ENCODE results near the gene AFF2. TPM values are rescaled to one million over a fixed set of nuclear protein-coding genes. Genes with fewer than 3 reads are reported as not detected.

Gene AFF2
- total RNA-seq, 3 donors from 2014 or later, result 4.6 to 41.0 (median 5.7) TPM

DNA sequence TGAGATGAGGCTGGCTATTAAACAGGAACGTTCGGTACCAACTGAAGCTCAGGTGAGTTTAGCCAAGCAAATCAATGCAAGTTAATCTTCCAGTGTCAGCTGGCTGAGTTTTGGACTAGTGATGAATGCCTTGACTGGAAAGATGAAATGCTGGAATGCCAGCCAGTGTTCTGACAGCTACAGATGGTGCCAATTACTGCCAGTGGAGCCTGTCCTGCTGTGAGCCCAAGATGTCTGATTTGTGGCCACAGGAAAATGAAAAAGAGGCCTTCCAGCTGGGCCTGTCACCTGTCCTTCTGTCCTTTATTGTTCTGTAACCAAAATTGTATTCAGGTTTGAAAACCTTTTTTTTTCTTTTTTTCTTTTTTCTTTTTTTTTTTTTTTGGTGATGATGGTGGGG is 223.1 kb downstream of the AFF2 start:
- TF ChIP-seq POLR2A (IDR thresholded peaks at IDR 0.05) (no peak), POLR2AphosphoS5 (IDR thresholded peaks at IDR 0.05) (no peak)
- TF ChIP-seq, protein P1, sequence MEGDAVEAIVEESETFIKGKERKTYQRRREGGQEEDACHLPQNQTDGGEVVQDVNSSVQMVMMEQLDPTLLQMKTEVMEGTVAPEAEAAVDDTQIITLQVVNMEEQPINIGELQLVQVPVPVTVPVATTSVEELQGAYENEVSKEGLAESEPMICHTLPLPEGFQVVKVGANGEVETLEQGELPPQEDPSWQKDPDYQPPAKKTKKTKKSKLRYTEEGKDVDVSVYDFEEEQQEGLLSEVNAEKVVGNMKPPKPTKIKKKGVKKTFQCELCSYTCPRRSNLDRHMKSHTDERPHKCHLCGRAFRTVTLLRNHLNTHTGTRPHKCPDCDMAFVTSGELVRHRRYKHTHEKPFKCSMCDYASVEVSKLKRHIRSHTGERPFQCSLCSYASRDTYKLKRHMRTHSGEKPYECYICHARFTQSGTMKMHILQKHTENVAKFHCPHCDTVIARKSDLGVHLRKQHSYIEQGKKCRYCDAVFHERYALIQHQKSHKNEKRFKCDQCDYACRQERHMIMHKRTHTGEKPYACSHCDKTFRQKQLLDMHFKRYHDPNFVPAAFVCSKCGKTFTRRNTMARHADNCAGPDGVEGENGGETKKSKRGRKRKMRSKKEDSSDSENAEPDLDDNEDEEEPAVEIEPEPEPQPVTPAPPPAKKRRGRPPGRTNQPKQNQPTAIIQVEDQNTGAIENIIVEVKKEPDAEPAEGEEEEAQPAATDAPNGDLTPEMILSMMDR (IDR thresholded peaks at IDR 0.05), result no peak

DNA sequence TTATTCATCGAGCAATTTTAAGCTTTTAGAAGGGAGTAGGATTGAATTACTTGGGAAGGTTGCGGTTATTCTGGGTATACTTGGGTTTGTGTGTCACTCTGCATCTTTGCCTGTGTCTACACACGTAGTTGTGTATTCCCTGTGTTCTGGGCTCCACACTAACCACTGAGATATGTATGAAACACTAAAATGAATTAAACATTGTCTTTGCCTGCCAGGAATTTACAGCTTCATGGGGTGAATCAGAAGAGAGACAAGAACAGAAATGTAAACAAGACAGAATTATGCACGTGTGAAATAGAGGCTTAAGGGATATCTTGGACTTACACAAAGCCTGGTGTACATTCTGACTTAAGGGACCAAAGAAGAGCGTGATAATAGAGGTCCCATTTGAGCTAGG is 228.5 kb downstream of the AFF2 start:
- DNase-seq (ENCODE audit: low spot score in 2 of 2), result no peak
- no peak overlapping the region for H3K4me3 ChIP-seq
- H3K27me3 ChIP-seq, result no peaks in the 10 kb centered on the region
- no peak overlapping the region for H3K27ac ChIP-seq
- TF ChIP-seq, protein P1 (IDR thresholded peaks at IDR 0.05), result no peak
- TF ChIP-seq POLR2A (IDR thresholded peaks at IDR 0.05) (no peak), POLR2AphosphoS5 (IDR thresholded peaks at IDR 0.05) (no peak)
- intact Hi-C loops (cut with DNase I; ENCODE audit: low total_unique reads), result no loop called here
- no peaks in the 10 kb centered on the region for H3K36me3 ChIP-seq
- H3K4me1 ChIP-seq, result no peaks in the 10 kb centered on the region
- H3K9me3 ChIP-seq, result no peaks in the 10 kb centered on the region

More for the DNA sequence above, 223.1 kb downstream of the AFF2 start:
- intact Hi-C loops (cut with DNase I; ENCODE audit: low total_unique reads), result no loop called here
- no peak overlapping the region for H3K27ac ChIP-seq
- DNase-seq (ENCODE audit: low spot score in 2 of 2), result no peak
- H3K27me3 ChIP-seq, result no peaks in the 10 kb centered on the region
- H3K4me3 ChIP-seq, result no peak overlapping the region
- H3K36me3 ChIP-seq, result no peaks in the 10 kb centered on the region
- no peaks in the 10 kb centered on the region for H3K9me3 ChIP-seq
- H3K4me1 ChIP-seq, result no peaks in the 10 kb centered on the region

DNA sequence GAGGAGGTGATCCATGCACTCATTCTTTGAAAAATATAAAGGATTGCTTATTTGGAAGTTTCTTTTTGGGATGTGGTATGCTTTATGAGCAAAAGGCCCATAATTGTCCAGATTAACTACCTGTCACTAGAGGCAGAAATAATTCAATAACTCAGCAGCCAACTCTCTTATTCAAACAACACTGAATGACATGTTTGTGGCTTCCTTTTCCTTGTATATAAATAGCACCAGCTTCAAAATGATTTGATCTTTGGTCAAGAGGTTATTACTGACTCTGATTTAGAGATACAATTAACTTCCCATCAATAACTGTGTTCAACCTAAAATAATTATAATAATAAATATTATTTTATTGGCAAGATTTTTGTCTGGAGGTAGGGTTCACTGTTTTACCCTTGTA is 232.3 kb downstream of the AFF2 start:
- no peaks in the 10 kb centered on the region for H3K27me3 ChIP-seq
- no peaks in the 10 kb centered on the region for H3K4me1 ChIP-seq
- TF ChIP-seq, protein P1 (IDR thresholded peaks at IDR 0.05), result no peak
- TF ChIP-seq POLR2A (IDR thresholded peaks at IDR 0.05), result no peak
- H3K4me3 ChIP-seq, result no peak overlapping the region
- no peaks in the 10 kb centered on the region for H3K9me3 ChIP-seq
- no peak overlapping the region for H3K27ac ChIP-seq
- peaks cover 4% of the 10 kb centered on the region for H3K36me3 ChIP-seq
- DNase-seq (ENCODE audit: low spot score in 2 of 2), result no peak
- intact Hi-C loops (cut with DNase I; ENCODE audit: low total_unique reads), result no loop called here

DNA sequence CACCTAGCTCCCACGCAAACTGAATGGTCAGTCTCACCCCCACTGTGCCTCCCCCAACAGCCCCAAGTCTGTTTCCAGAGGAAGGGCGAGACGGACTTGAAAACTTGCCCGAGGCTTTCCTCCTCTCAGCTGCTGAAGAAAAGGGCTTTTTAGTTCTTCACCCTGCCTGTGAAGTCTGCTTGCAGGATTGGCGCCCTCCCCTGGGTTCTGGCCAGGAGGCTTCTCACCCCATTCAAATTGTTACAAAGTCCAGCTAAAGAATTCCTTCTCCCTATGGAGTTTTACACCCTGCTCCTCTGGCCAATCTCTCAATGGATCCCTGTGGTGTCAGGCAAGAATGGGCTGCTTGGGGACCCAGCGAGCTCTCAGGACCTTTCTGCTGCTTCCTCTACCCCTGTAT is 241.0 kb downstream of the AFF2 start:
- H3K36me3 ChIP-seq, result no peaks in the 10 kb centered on the region
- TF ChIP-seq, protein P1 (IDR thresholded peaks at IDR 0.05), result no peak
- TF ChIP-seq POLR2AphosphoS5 (IDR thresholded peaks at IDR 0.05), result no peak
- TF ChIP-seq POLR2A (IDR thresholded peaks at IDR 0.05), result no peak
- H3K27me3 ChIP-seq, result peaks cover 0 to 3% of the 10 kb centered on the region in 2 donors
- H3K9me3 ChIP-seq, result no peaks in the 10 kb centered on the region
- no peak overlapping the region for H3K4me3 ChIP-seq
- intact Hi-C loops (cut with DNase I; ENCODE audit: low total_unique reads), result no loop called here
- H3K4me1 ChIP-seq, result no peaks in the 10 kb centered on the region
- H3K27ac ChIP-seq, result no peak overlapping the region
- no peak for DNase-seq (ENCODE audit: low spot score in 2 of 2)

DNA sequence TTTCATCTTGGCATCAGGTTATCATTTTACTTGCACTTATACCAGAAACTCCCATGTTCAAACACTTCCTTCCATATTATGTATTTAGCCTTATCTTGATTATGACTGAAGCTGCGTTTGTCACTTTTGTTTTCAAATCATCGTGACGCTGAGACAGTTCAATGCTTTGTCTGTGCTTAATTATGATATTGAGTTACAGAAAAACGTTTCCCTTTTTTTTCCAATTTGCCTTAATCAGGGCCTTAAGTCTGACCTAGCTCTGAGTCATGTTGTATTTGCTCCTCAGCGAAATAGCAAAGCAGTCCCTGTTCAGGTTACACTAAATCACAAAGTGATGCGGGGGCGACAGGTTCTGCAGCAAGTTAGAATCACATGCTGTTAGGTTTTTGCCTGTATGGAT is 254.7 kb downstream of the AFF2 start:
- Histone ChIP-seq H3K27me3 (no peaks in the 10 kb centered on the region), H3K27ac (no peak overlapping the region), H3K9me3 (no peaks in the 10 kb centered on the region), H3K36me3 (no peaks in the 10 kb centered on the region), H3K4me1 (no peaks in the 10 kb centered on the region), H3K4me3 (no peak overlapping the region)
- intact Hi-C loops (cut with DNase I; ENCODE audit: low total_unique reads), result no loop called here
- TF ChIP-seq, protein P1 (IDR thresholded peaks at IDR 0.05), result no peak
- TF ChIP-seq POLR2A (IDR thresholded peaks at IDR 0.05) (no peak), POLR2AphosphoS5 (IDR thresholded peaks at IDR 0.05) (no peak)
- no peak for DNase-seq (ENCODE audit: low spot score in 2 of 2)
